Hematopoietic multipotent progenitor cell treated with erythropoietin and hydrocortisone succinate and interleukin-3 and kit ligand, for 4 days (in vitro differentiated cells): ENCODE results near the gene RNF208.
A peak's percentile ranks its signal among the peaks of the same experiment; 100 is the strongest.

Source experiments
- DNase-seq: peaks from one replicate; pipeline ENCODE4 v3.0.0-alpha.2; 2015

The RNF208 gene

DNA sequence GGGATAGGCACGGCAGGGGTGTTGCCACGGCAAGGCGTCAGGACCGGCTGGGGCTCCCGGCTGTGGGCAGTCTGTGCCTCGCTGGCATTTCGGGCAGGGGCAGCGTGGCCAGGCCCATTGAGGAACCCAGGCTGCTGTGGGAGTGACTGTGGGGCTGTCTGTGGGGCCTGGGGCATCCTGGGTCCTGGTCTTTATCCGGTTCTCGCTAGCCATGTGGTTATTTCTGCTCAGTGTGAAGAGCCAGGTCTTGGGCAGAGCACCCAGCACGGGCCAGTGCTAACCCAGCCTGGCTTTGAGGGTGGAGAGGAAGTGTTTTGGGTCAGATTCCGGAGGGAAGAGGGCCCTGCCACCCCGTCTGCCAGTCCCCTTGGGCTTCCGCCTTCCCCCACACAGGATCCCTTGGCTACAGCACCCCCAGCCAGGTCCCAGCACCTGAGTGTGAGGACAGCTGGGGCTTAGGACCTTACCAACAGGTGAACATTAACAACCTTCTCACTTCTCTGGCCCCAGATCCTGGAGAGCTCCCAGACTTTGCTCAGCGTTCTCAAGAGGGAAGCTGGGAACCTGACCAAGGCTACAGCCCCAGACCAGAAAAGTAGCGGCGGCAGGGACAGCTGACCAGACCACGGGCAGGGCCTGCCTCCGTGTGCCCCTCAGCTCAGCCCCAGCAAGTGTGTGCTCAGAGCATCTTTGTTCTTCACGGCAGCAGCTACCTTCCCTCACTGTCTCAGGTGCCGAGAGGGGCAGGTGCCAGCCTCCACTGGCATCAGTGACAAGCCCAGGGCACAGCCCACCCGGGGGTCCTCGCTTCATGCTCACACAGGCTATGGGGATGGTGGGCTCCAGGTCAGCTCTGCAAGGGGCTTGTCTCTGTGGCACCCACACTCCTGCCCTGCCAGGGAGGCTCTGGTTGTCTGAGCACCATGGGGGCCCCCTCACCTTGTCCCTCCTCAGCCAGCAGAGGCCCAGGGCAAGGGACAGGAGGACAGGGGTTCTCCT, 32.4 kb downstream of the RNF208 start:
- DNase-seq: no peak

DNA sequence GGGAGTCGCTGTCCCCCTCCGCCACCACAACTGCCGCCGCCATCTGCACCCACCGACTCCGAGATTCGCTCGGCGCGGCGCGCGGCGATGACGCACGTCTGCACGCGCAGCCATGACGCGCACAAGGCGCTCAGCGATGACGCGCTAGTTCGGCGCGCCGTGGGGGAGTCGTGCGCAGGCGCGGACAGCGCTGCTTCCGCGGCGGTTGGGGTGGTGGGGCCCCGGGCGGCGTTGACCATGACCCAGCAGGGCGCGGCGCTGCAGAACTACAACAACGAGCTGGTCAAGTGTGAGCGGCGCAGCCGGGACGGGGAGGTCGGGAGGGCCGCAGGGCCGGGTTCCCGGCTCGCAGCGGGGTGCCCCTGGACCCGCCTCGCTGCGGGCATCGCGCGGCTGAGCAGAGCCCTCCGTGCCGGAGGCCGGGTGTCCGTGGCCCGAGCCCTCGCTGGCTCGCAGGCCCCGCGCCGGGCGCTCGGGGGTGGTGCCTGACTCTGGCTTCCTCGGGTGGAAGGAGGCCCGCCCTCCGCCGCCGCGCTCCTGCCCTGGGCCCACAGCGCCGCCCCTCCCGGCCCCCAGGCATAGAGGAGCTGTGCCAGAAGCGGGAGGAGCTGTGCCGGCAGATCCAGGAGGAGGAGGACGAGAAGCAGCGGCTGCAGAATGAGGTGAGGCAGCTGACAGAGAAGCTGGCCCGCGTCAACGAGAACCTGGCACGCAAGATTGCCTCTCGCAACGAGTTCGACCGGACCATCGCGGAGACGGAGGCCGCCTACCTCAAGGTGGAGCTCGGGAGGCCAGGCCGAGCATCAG, 33.3 kb downstream of the RNF208 start, which contains the start of the genes ANAPC2 and SSNA1:
TSS of gene ANAPC2 (minus strand) at position 71 of the 807 bp plus-strand sequence. CDS start at position 43, 28 bp downstream.
TSS of gene SSNA1 (plus strand) at position 187 of the 807 bp plus-strand sequence. CDS start at position 238, 51 bp downstream.
- DNase-seq: peak; percentile 96

GRCh38 chr9:137188086-137188489, 34.0 kb downstream of the RNF208 start:
- DNase-seq: no peak

DNA sequence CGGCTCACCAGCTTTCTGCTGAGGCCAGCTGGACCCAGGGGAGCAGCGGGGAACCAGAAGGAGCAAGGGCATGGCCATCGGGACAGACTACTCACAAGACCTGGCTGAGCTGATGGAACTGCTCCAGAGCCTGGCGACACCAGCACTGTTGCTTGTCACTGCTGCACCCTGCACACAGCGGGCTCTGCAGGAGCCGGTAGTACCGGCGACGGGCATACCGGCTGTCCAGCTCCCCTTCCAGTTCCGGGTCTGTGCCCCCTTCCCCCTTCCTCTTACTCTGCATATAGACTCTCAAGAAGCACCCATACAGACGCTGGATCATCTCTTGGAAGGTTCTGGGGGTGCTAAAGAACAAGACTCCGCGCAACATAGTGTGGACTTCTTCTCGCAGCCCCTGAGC, 34.7 kb downstream of the RNF208 start:
- no peak for DNase-seq

DNA sequence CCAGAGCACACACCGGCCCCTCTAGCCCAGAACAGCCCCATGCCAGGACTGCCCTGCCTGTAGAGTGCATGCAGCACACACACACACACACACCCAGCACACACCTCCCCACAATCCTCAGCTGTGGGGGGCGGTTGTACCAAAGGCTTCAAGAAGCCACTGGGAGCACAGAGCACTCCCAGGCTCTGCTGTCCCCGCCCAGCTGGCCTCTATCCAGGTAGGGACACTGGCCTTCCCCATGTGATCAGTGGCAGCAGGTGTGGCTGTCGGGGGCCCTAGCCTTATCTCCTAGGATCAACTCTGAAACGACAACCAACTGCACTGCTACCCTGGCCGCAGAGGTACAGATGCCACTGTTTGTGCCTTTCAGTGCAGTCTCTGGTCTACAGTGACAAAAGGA, 35.7 kb downstream of the RNF208 start:
- DNase-seq: no peak

DNA sequence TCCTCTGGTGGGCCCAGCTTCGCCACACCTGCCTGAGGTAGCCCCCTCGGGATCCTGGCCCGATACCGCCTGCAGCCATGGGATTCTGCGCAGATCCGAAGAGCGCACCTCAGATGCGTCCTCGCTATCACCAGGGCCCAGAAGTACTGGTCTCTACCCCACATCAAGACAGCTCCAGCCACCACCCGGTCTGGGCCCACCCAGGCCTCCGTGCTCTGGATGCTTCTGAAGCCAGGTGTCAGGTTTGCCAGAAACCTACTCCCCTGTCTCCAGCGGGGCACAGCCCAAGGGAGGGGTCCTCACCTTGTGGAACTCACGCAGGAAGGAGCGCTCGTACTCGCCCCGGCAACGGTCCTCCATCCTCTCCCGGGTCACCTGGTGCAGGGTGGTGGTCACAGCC, 36.1 kb downstream of the RNF208 start:
- no peak for DNase-seq

DNA sequence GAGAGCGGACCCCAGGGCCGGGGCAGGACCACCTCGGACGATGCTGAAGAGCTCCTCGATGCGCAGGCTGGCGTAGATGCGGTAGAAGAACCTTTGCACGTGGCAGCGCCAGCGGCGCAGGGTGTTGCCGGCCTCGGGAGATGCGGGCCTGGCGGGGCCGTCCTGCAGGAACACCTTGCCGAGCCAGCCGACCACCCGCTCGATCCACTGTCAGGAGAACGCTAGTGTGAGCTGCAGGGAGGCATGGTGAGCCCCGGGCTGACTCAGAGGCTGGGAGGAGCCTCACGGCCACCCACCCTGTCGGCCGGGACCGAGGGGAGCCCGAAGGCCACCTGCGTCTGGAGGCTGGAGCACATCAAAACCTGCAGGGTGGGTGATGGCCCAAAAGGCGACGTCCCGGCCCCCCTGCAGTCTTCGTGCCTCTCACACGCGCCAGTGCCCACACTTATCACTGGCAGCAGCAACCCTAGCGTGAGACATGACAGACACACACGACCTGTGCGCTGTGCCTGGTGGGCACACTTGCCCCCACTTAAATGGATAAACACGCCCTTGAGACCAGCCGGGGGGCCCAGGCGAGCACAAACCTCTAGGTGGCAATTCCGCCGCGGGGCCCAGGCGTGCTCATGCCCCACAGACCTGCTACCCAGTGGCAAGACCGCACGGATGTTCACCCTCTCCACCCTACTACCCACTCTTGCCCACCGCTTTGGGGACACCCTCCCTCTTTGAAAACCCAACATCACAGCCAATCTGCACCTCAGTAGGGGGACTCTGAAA, 37.0 kb downstream of the RNF208 start:
- no peak for DNase-seq

DNA sequence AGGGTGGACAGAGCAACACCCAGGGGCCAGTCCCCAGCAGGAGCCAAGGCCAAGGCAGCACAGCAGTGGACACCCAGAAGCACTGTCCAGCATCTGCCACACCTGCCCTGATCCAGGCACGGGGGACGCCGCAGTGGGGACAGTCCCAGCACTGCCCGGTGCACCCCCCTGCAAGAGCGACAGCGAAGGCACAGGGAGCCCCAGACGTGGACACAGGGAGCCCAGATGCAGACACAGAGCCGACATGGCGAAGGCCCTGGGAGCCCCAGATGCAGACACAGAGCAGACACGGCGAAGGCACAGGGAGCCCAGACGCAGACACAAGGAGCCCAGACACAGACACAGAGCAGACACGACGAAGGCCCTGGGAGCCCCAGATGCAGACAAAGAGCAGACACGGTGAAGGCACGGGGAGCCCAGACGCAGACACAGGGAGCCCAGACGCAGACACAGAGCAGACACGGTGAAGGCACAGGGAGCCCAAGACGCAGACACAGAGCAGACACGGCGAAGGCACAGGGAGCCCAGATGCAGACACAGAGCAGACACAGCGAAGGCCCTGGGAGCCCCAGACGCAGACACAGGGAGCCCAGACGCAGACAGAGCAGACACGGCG, 38.0 kb downstream of the RNF208 start:
- no peak for DNase-seq

GRCh38 chr9:137182836-137183235, 39.2 kb downstream of the RNF208 start:
- DNase-seq: no peak

DNA sequence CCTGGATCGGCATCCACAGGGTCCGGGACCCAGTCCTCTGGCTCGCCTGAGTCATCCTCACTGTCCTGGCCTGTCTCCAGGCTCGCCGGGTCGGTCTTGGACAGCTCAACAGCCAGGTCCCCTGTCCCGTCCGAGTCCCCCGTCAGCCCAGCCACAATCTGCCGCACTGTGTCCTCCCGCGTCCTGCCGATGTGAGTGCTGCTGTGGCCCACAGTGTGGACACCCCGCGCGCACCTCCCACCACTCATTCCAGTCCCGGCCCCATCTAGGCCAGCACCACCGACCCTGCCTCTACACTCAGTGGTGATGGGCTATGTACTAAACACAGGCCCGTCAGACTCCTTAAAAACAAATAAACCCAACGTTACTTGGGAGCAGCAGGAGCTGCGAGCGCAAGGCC, 40.4 kb downstream of the RNF208 start:
- no peak for DNase-seq

GRCh38 chr9:137180491-137180890, 41.5 kb downstream of the RNF208 start:
- no peak for DNase-seq

DNA sequence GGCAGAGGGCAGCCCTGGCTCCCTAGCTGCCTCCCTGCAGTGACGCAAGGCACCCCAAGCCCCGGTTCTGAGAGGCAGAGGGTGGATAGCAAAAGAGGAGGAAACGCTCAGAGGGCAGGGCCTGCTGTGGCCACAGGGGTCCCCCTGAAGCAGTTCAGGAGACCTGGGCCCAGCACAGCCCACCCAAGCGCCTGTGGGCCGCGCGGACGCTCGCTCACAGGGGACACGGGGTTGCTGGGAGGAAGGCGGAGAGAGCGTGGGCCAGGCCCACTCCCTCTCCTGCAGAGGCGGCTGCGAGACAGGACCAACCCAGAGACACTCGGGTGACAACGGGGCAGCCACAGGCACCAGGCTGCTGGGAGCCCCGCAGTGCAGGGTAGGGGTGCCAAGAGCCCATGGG, 42.3 kb downstream of the RNF208 start:
- no peak for DNase-seq

DNA sequence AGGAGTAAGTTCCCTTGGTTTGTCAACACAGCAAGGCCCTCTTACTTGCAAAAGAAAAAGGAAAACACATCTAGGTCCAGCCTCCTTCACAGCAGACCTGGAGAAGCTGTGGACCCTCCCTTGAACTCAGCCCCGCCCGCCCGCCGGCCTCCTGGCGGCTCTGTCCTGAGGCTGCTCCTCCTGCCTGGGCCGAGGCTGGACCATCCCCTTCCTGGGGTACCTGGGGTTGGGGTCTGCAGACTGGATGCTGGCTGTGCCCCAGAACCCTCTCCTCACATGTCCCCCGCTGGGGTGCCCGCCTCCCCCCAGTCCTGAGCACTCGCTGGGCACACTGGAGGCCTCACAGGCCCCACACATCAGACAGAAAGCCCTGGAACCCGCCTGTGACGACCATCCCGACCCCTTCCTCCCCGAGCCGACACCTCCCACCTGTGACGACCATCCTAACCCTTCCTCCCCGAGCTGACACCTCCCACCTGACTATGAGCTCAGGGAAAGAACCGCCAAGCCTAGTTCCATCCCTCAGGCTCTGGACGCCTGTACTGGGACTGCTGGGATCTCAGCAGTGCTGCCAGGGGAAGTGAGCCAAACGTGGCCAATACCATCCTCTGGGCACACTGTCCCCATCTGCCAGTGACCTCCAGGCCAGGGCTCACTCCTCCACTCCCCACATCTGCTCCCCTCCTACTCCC, 43.0 kb downstream of the RNF208 start:
- no peak for DNase-seq

GRCh38 chr9:137178201-137178938, 43.7 kb downstream of the RNF208 start:
- DNase-seq: no peak

DNA sequence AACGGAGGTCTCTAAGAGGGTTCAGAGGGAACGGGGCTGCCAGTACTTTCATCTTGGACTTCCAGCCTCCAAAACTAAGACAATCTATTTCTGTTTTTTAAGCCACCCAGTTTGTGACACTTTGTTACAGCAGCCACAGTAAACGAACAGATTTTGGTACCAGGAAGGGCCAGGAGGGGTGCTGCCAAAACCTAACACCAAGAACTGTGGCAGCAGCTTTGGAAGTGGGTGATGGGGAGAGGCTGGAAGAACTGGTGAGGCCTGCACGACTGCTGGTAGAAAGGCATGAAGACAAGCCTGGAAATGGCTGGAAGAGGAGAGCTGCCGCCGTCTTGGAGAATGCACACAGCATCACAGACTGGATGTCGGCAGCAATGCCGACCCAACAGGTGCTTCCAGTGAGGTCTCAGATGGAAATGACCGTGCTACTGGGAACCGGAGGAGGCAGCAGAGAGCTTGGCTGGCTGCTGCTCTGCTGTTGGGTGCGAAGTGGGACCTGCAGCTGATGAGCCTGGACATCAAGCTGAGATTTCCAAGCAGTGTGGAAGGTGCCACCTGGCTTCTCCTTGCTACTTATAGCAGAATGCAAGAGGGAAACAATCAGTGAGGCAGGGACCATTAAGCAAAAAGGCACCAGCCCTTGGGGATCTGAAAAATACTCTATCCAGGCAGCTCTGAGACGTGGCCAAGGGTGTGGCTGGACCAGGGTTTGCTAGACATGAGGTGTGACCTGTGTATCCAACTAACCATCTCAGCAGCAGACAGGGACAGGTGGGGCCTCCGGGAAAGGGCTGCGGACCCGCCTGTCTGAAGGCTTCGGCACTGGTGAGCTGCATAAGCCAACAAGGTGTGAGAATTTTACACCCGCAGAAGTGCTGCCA, 45.5 kb downstream of the RNF208 start:
- peak; percentile 63 for DNase-seq

DNA sequence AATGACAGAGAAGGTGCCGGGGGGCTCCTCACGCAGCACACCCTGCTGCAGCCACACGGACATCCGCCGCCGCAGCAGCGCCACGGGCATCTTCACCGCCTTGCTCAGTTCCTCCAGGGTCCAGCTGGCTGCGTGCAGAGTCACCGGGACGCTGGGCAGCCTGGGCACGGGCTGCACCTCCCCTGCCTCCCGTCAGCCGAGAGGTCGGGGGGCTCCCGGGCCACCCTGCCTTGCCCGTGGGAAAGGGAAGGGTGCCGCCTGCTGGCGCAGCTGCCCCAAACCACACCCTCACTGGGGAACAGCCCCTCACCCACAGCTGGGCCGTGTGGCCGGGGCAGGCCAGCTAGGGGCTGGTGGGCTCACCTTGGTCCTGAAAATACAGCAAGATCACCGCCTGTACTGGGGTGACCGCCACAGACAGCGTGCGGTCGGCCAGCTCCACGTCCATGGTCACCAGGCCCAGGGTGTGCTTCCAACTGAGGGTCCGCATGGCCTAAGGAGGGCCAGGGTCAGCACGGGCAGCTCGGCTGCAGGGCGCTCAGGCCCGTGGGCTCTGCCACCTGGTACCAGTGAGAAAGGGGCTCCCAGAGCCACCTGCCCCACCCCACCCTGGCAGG, 46.6 kb downstream of the RNF208 start:
- no peak for DNase-seq

DNA sequence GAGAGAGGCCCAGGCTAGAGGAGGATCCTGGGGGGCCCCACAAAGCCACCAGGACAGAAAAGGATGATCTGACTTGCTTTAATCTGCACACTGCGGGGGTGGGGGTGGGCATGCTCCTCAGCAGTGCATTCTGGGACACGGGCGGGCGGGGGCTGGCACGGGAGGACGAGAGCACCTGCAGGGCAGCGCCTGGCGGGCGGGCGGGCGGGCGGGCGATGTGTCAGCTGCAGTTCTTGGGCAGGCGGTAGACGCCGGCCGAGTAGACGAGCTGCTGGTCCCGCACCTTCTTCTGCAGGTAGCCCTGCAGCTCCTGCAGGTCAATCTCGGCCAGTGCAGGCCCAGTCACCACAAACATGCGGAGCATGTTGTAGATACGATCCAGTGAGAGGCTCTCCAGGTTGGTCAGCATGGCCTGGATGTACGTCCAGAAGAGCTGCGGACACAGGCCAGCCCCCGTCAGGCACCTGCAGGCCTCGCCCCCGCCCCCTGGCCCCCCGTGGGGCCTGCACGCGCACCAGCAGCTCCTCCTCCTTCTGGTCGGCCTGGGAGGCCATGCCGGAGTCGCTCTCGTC, 47.2 kb downstream of the RNF208 start:
- DNase-seq: no peak

DNA sequence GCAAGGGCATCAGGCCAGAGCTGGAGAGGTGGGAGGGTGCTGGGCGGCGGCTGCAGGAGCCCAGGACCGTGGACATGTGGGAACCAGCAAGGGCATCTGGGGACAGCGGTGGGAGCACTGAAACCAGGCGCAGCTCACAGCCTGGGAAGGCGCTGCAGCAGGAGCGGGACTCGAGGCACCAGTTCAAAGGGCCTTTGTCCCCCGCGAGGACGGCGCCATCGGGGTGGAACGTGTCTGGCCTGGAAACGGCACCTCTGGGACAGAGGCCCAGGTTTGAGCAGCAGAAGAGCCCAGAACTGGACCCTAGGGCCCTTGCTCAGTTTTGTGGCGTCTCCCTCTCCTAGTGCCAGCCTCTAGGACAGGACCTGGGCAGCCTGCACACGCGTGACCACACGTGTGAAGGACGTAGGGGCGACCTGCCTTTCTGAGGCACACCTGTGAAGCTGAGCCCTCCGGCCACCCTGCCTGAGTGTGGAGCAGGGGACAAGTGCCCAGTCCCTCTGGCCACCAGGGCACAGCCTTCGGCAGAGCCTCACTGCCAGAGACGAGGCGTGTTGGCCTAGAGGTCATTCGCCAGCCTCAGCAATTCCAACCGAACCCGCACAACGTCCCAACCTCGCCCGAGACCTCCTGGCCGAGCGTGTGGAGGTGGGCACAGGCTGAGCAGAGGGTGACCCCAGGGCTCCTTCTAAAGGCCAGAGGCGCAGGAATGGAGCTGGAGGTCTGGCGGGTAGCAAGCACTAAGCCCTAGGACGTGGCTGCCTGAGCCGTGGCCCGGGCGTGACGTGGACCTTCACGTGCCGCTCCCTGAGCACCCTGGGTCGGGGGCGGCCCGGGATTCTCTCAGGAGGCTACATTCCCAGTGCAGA, 48.0 kb downstream of the RNF208 start:
- no peak for DNase-seq
